Activated CD4-positive, CD25-positive, alpha-beta regulatory T cell treated with anti-CD3 and anti-CD28 coated beads, Interleukin-2, amount 50 U/mL, for 16 hours (primary cell): Measurements from ENCODE around the gene TFEB.

Experiments used
- DNase-seq: peaks from one replicate; pipeline ENCODE4 v3.0.0-alpha.2; 2020; ENCODE audit warnings: low read depth, low spot score

TFEB gene

GRCh38 chr6:41735427-41736185 is at the start of gene TFEB:
TFEB (minus strand) TSS chr6:41735608; CDS start chr6:41691213, 44,395 bp downstream.
- DNase-seq: peak; percentile 88

- DNase-seq: no peak
Observed at GRCh38 chr6:41784581-41785171, 49.3 kb upstream of the TFEB start.

GRCh38 chr6:41783106-41783780 is 47.8 kb upstream of the TFEB start:
- DNase-seq: no peak

- DNase-seq: no peak
Observed at GRCh38 chr6:41781366-41781730, 45.9 kb upstream of the TFEB start.

GRCh38 chr6:41780551-41781365 is 45.4 kb upstream of the TFEB start, which contains the start of gene PRICKLE4:
PRICKLE4 (plus strand) TSS chr6:41780782; CDS start chr6:41783474, 2,692 bp downstream.
- no peak for DNase-seq

GRCh38 chr6:41779788-41780550 is 44.6 kb upstream of the TFEB start, which contains the start of gene FRS3:
FRS3 (minus strand) TSS chr6:41779900; CDS start chr6:41776987, 2,913 bp downstream.
- DNase-seq: peak; percentile 98

- no peak for DNase-seq
Observed at GRCh38 chr6:41779336-41779735, 43.9 kb upstream of the TFEB start.

- DNase-seq: no peak
Observed at GRCh38 chr6:41778895-41779294, 43.5 kb upstream of the TFEB start.

GRCh38 chr6:41777551-41778285 is 42.3 kb upstream of the TFEB start:
- no peak for DNase-seq

GRCh38 chr6:41775293-41775882 is 40.0 kb upstream of the TFEB start:
- no peak for DNase-seq

- no peak for DNase-seq
Observed at GRCh38 chr6:41774841-41775240, 39.4 kb upstream of the TFEB start.

- no peak for DNase-seq
Observed at GRCh38 chr6:41771058-41771983, 35.9 kb upstream of the TFEB start.

- no peak for DNase-seq
Observed at GRCh38 chr6:41770381-41771057, 35.1 kb upstream of the TFEB start.

- no peak for DNase-seq
Observed at GRCh38 chr6:41769376-41769775, 34.0 kb upstream of the TFEB start.

- no peak for DNase-seq
Observed at GRCh38 chr6:41768545-41769308, 33.3 kb upstream of the TFEB start.

GRCh38 chr6:41767112-41767833 is 31.9 kb upstream of the TFEB start:
- DNase-seq: no peak
